Neuronal stem cell (in vitro differentiated cells): ENCODE results near the gene NPHS1.

Source experiments
- DNase-seq: peaks from one replicate; pipeline ENCODE4 v3.0.0-alpha.2; 2013; ENCODE audit warnings: low spot score
- H2AFZ ChIP-seq: one replicate; pipeline ENCODE4 v1.6.1; 2013; ENCODE audit warnings: mild to moderate bottlenecking, low read length, inconsistent platforms
- H2AK5ac ChIP-seq: 2 replicates; pipeline ENCODE4 v1.6.1; 2013; ENCODE audit warnings: low read depth, mild to moderate bottlenecking, inconsistent platforms, low read length, moderate library complexity, mixed read lengths
- H2BK120ac ChIP-seq: 2 replicates; pipeline ENCODE4 v1.6.1; 2013; ENCODE audit warnings: low read depth, mild to moderate bottlenecking, inconsistent platforms, low read length, moderate library complexity, mixed read lengths
- H2BK12ac ChIP-seq: one replicate; pipeline ENCODE4 v1.6.1; 2013; ENCODE audit warnings: low read length, inconsistent platforms
- H2BK15ac ChIP-seq: 2 replicates; pipeline ENCODE4 v1.6.1; 2013; ENCODE audit warnings: mild to moderate bottlenecking, low read length, inconsistent platforms, mixed read lengths
- H2BK5ac ChIP-seq: one replicate; pipeline ENCODE4 v1.6.1; 2013; ENCODE audit warnings: inconsistent platforms, mild to moderate bottlenecking, low read length, moderate library complexity
- H3K14ac ChIP-seq: one replicate; pipeline ENCODE4 v1.6.1; 2013; ENCODE audit warnings: low read length, inconsistent platforms
- H3K18ac ChIP-seq: 2 replicates; pipeline ENCODE4 v1.6.1; 2013; ENCODE audit warnings: low read length, inconsistent platforms
- H3K23ac ChIP-seq: 2 replicates; pipeline ENCODE4 v1.6.1; 2013; ENCODE audit warnings: low read depth, mild to moderate bottlenecking, mixed read lengths, low read length, inconsistent platforms; ENCODE audit not compliant: poor library complexity
- H3K27ac ChIP-seq: replicated peaks from 3 replicates; pipeline ENCODE4 v1.5.1; 2013; ENCODE audit warnings: low read length, inconsistent platforms
- H3K27me3 ChIP-seq, 3 experiments: 2 replicates each; pipeline ENCODE4 v1.6.1; 2013; ENCODE audit warnings: low read length in 3 of 3, mild to moderate bottlenecking in 2 of 3, inconsistent platforms in 1 of 3, low read depth in 1 of 3, mixed read lengths in 1 of 3, moderate library complexity in 1 of 3; ENCODE audit not compliant: control insufficient read depth in 3 of 3, insufficient read depth in 3 of 3
- H3K36me3 ChIP-seq, 2 donors: replicated peaks in 1 of 2; 2 replicates each; pipeline ENCODE4 v1.6.1; 2013; ENCODE audit warnings: low read length in 2 of 2; ENCODE audit not compliant: control insufficient read depth in 2 of 2, insufficient read depth in 2 of 2
- H3K4ac ChIP-seq: 2 replicates; pipeline ENCODE4 v1.6.1; 2013; ENCODE audit warnings: inconsistent platforms, mild to moderate bottlenecking, low read length, moderate library complexity
- H3K4me1 ChIP-seq, 2 donors: 1 replicate in 1 of 2; 2 replicates in 1 of 2; pipeline ENCODE4 v1.6.1; 2013; ENCODE audit warnings: low read length in 2 of 2, low read depth in 1 of 2; ENCODE audit not compliant: control insufficient read depth in 2 of 2, insufficient read depth in 1 of 2
- H3K4me2 ChIP-seq: one replicate; pipeline ENCODE4 v1.6.1; 2013; ENCODE audit warnings: mild to moderate bottlenecking, low read length, inconsistent platforms; ENCODE audit not compliant: insufficient read depth, poor library complexity, severe bottlenecking
- H3K4me3 ChIP-seq, 2 donors: 2 replicates each; pipeline ENCODE4 v1.5.1; 2013; ENCODE audit warnings: low read length in 2 of 2, mild to moderate bottlenecking in 2 of 2, inconsistent platforms in 1 of 2, moderate library complexity in 1 of 2
- H3K79me1 ChIP-seq: one replicate; pipeline ENCODE4 v1.6.1; 2013; ENCODE audit warnings: low read depth, mild to moderate bottlenecking, inconsistent platforms, low read length, moderate library complexity
- H3K9ac ChIP-seq: one replicate; pipeline ENCODE4 v1.6.1; 2013; ENCODE audit warnings: mild to moderate bottlenecking, low read depth, low read length, inconsistent platforms; ENCODE audit not compliant: poor library complexity
- H3K9me3 ChIP-seq, 2 donors: replicated peaks in 1 of 2; 2 replicates each; pipeline versions ENCODE3 to v1.6.1; 2013; ENCODE audit warnings: low read length in 2 of 2, mild to moderate bottlenecking in 2 of 2, inconsistent platforms in 1 of 2, low read depth in 1 of 2, mixed read lengths in 1 of 2, moderate library complexity in 1 of 2; ENCODE audit not compliant: control insufficient read depth in 2 of 2, insufficient read depth in 1 of 2
- H4K8ac ChIP-seq: one replicate; pipeline ENCODE4 v1.6.1; 2013; ENCODE audit warnings: low read depth, mild to moderate bottlenecking, inconsistent platforms, low read length, moderate library complexity
- H4K91ac ChIP-seq: one replicate; pipeline ENCODE4 v1.6.1; 2013; ENCODE audit warnings: low read length, low read depth, mild to moderate bottlenecking, inconsistent platforms; ENCODE audit not compliant: poor library complexity
- WGBS, 2 donors: extraction: QIAGEN DNeasy Blood & Tissue Kit; methylation state at CpG; one replicate each; pipeline ENCODE4 v1.1.7; 2013; ENCODE audit warnings: missing lambda C conversion rate in 2 of 2, mixed read lengths in 1 of 2; ENCODE audit not compliant: insufficient read length in 2 of 2, insufficient replicate concordance in 1 of 2; ENCODE audit errors: extremely low coverage in 2 of 2; 5-methylcytosine and 5-hydroxymethylcytosine counted together

NPHS1 gene

GRCh38 chr19:35832054-35832453 is 20.2 kb downstream of the NPHS1 start:
- Histone ChIP-seq H3K79me1 (no peaks in the 10 kb centered on the region), H3K4me3 (no peak overlapping the region), H3K14ac (no peak overlapping the region), H4K91ac (no peak overlapping the region), H2BK5ac (no peak overlapping the region), H3K27ac (no peak overlapping the region), H3K18ac (no peak overlapping the region), H2AFZ (no peak overlapping the region), H3K9ac (no peak overlapping the region), H3K27me3 (peaks cover 0 to 30% (median 0%) of the 10 kb centered on the region in 3 experiments), H3K9me3 (no peaks in the 10 kb centered on the region), H3K36me3 (no peaks in the 10 kb centered on the region), H3K4me2 (no peak overlapping the region), H2BK15ac (no peak overlapping the region), H3K4ac (no peak overlapping the region), H2AK5ac (no peak overlapping the region), H2BK12ac (no peak overlapping the region), H3K23ac (no peak overlapping the region), H4K8ac (no peak overlapping the region), H3K4me1 (no peaks in the 10 kb centered on the region), H2BK120ac (no peak overlapping the region)
- no CpG with 5 or more reads among the region's 4 CpGs for WGBS, 2 donors
- DNase-seq, result no peak

GRCh38 chr19:35830986-35831385 is 21.3 kb downstream of the NPHS1 start:
- Histone ChIP-seq H4K8ac (no peak overlapping the region), H3K27ac (no peak overlapping the region), H2BK15ac (no peak overlapping the region), H2AK5ac (no peak overlapping the region), H3K4ac (no peak overlapping the region), H3K4me2 (no peak overlapping the region), H3K4me1 (no peaks in the 10 kb centered on the region), H3K27me3 (peaks cover 0 to 25% (median 2%) of the 10 kb centered on the region in 3 experiments), H3K23ac (no peak overlapping the region), H3K79me1 (no peaks in the 10 kb centered on the region), H2BK5ac (no peak overlapping the region), H2AFZ (no peak overlapping the region), H3K36me3 (no peaks in the 10 kb centered on the region), H3K4me3 (peak overlapping the region in 1 of 2 donors; percentile 28), H2BK12ac (no peak overlapping the region), H3K9ac (no peak overlapping the region), H3K9me3 (no peaks in the 10 kb centered on the region), H4K91ac (no peak overlapping the region), H3K14ac (no peak overlapping the region), H3K18ac (no peak overlapping the region), H2BK120ac (no peak overlapping the region)
- DNase-seq, result no peak
- WGBS, 2 donors, result no CpG with 5 or more reads among the region's 18 CpGs

GRCh38 chr19:35828692-35829301 is 23.5 kb downstream of the NPHS1 start:
- Histone ChIP-seq H4K8ac (no peak overlapping the region), H3K9me3 (no peaks in the 10 kb centered on the region), H3K79me1 (no peaks in the 10 kb centered on the region), H3K14ac (no peak overlapping the region), H3K36me3 (no peaks in the 10 kb centered on the region), H2BK12ac (no peak overlapping the region), H3K4me3 (no peak overlapping the region), H2AFZ (no peak overlapping the region), H4K91ac (no peak overlapping the region), H3K9ac (no peak overlapping the region), H2BK15ac (no peak overlapping the region), H3K4ac (no peak overlapping the region), H2BK5ac (no peak overlapping the region), H2AK5ac (no peak overlapping the region), H3K18ac (no peak overlapping the region), H3K23ac (no peak overlapping the region), H3K4me1 (no peaks in the 10 kb centered on the region), H3K27me3 (peaks cover 0 to 15% (median 2%) of the 10 kb centered on the region in 3 experiments), H2BK120ac (no peak overlapping the region), H3K27ac (no peak overlapping the region), H3K4me2 (no peak overlapping the region)
- DNase-seq, result peak; percentile 86
- no CpG with 5 or more reads among the region's 12 CpGs for WGBS, 2 donors

- no peak overlapping the region for H3K4me3 ChIP-seq
- no peaks in the 10 kb centered on the region for H3K9me3 ChIP-seq
- no peak overlapping the region for H2BK120ac ChIP-seq
- no peak overlapping the region for H3K14ac ChIP-seq
- no peak overlapping the region for H3K4ac ChIP-seq
- no peak overlapping the region for H3K18ac ChIP-seq
- no peak overlapping the region for H3K27ac ChIP-seq
- no peak overlapping the region for H3K23ac ChIP-seq
- no peaks in the 10 kb centered on the region for H3K36me3 ChIP-seq
- H3K4me2 ChIP-seq, result no peak overlapping the region
- no peak overlapping the region for H4K8ac ChIP-seq
- no peak overlapping the region for H2AFZ ChIP-seq
- DNase-seq, result no peak
- no peak overlapping the region for H2BK5ac ChIP-seq
- WGBS, 2 donors, result no CpG with 5 or more reads among the region's 5 CpGs
- peaks cover 0 to 3% of the 10 kb centered on the region in 2 donors for H3K4me1 ChIP-seq
- H3K27me3 ChIP-seq, result peaks cover 0 to 2% (median 0%) of the 10 kb centered on the region in 3 experiments
- no peaks in the 10 kb centered on the region for H3K79me1 ChIP-seq
- no peak overlapping the region for H2AK5ac ChIP-seq
- no peak overlapping the region for H4K91ac ChIP-seq
- H2BK12ac ChIP-seq, result no peak overlapping the region
- H2BK15ac ChIP-seq, result no peak overlapping the region
- no peak overlapping the region for H3K9ac ChIP-seq
Observed at GRCh38 chr19:35824150-35824549, 28.2 kb downstream of the NPHS1 start.
